ENCODE measurements around the gene VWA3A.
"Not testable (repeated sequence)": the region's sequence is repeated elsewhere in the genome, so short reads cannot be mapped to it uniquely, and the experiment has no call there.

The VWA3A gene

DNA sequence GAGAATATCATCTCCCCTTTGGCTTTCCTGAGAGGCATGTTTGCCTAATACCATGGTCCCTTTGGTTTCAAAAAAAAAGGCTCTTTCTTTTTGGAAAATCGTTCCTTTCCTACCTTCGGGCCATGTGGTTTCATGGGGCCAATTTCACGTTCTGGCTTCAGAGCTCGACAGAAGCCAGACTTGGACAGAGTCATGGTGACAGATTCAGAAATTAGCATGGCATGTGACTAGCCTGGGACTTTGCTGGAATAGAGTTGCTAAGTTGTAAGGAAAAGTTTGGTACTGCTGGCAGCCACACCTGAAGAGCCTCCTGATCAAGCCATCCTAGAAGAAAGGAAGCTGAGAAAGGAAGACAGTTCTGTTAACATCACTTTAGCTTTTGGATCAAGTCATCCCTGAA lies 2.4 kb upstream of the VWA3A start:
- DNase-seq (ENCODE audit: low read depth) = no peak

GRCh38 chr16:22091721-22092120 lies 620 bp upstream of the VWA3A start:
- DNase-seq (ENCODE audit: low read depth) = peak; percentile 9

- DNase-seq (ENCODE audit: low read depth) = no peak
Measured at GRCh38 chr16:22093331-22093730, 990 bp downstream of the VWA3A start.

DNA sequence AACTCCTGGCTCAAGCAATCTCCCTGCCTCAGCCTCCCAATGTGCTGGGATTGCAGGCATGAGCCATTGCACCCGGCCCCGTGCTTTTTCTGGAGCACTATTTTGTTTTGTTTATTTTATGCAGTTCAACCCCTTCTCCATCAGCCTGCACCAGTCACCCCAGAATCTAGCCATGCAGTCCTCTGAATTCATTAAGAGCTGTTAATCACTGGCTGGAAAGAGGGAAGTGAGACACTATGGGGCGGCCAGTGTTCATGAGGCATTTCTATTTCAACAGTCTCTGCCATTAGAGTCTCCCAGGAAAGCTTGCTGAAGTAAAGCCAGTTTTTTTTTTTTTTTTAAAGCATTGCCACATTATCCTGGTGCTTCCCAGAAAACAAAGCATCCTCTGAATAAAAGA lies 1.7 kb downstream of the VWA3A start:
- DNase-seq (ENCODE audit: low read depth) = no peak

DNA sequence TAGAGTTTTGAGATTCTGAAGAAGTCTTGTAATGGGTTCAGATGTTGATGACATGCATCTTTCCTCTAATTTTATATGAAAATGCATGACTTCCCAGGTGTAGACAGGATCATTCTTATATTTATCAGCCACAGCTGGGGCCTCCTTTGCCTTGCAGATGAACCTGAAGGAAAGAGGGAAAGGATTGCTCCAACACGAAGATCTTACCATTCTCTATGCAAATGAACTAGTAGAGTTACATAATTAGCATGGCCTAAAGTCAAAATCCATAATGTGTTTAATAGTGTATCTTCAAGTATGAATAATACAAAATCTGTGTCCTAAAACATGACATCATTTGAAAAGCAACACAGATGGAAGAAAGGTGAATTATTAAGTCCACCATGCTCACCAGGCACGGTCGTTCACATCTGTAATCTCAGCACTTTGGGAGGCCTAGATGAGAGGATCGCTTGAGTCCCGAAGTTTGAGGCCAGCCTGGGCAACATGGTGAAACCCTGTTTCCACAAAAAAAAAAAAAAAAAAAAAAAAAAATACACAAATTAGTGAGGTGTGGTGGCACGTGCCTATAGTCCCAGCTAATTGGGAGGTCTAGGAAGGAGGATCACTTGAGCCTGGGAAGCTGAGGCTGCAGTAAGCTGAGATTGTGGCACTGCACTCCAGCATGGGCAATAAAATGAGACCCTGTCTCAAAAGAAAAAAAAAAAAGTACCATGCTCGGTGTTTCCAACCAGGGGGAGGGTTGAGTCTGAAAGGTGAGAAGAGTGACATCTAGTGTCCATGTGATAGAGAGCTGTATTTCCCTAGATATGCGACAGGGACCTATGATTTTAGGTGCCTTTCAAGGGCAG lies 6.3 kb downstream of the VWA3A start:
- peak; percentile 65 for DNase-seq (ENCODE audit: low read depth)

DNA sequence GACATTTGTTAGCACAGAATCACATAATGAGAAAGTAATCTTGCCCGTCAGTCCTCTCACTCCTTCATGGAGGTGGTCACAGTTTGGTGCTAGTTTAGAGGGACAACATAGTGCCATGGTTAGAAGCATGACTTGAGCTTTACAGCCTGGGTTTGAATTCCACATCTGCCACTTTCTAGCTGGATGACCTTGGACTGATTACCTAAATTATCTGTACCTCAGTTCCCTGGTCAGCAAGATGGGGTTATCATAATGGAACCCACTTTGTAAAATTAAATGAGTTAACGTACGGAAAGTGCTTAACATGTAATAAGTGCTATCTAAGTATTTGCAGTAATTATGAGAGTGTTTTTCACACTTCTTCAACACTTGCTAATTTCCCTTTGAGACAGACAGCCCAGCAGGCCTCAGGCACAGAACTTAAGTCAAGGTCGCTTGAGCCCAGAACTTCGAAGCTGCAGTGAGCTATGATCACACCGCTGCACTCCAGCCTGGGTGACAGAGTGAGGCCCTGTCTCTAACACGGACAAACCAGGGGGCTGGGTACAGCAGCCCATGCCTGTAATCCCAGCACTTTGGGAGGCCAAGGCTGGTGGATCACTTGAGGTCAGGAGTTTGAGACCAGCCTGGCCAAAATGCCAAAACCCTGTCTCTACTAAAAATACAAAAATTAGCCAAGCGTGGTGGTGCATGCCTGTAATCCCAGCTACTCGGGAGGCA lies 7.1 kb downstream of the VWA3A start:
- DNase-seq (ENCODE audit: low read depth) = no peak

- DNase-seq (ENCODE audit: low read depth) = no peak
Measured at GRCh38 chr16:22103441-22103840, 11.1 kb downstream of the VWA3A start.

DNA sequence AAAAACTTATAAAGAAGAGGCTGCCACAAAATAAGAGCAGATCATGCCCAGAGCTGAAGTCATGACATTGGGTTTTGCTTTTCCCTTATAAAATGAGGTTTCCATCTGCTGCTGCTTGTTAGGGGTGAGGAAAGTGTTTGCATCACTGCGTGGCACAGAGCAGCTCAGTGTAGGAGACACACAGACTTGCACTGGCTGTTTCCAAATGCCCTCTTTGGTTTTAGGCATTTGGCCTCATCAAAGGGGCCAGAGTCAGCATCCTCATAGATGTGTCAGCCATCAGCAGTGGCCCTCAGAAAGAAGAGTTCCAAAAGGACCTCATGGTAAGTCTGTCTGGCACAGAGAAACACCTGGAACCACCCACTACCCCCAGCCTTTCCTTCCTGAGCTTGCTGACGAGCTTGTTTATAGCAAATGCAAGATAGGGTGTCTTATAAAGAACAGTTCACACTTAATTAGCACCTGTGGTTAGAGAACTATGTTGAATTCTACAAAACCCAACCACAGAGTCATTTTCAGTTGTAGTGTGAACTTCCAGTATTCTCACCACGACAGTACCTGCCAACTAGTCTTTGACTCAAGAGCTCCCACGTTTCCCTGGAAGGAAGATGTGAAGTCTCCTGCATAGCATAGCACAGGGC lies 17.0 kb downstream of the VWA3A start:
- no peak for DNase-seq (ENCODE audit: low read depth)

- not testable (repeated sequence) for DNase-seq (ENCODE audit: low read depth)
Measured at GRCh38 chr16:22111629-22112028, 19.3 kb downstream of the VWA3A start.

DNA sequence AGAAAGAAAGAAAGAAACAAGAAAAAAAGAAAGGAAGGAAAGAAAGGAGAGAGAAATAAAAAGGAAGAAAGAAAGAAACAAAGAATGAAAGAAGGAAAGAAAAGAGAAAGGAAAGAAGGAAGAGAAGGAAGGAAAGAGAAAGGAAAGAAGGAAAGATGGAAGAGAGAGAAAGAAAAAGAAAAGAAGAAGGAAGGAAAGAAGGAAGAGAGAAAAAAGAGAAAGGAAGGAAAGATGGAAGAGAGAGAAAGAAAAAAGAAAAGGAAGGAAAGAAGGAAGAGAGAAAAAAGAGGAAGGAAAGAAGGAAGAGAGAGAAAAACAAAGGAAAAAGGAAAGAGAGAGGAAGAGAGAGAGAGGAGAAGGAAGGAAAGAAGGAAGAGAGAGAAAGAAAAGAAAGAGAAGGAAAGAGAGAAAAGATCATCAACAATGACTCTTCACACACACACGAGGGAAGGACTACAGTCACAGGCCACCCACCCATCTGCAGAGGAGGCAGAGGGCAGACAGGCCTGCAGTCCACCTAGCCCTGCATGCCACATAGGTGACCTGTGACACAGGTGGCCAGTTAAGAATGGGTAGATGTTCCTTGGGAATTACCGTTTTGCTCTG lies 23.9 kb downstream of the VWA3A start:
- DNase-seq (ENCODE audit: low read depth) = no peak

DNA sequence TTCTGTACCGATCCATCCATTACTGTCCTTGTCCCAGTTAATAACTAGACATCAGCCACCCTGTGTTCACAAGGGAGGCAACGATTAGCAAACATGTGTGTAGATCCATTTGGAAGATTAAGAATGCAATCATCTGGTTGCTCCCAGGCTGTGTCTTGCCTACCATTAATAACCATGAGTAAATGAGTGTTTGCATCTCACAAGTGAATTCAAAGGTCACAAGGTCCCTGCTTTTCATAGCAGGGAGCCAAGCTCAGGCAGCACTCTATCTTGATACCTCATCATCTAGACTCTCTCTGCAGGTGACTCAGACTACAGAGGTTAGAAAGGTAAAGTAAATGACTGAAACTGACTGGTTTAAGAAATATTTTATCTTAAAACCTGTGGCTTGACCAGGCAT lies 25.3 kb downstream of the VWA3A start:
- DNase-seq (ENCODE audit: low read depth) = no peak

DNA sequence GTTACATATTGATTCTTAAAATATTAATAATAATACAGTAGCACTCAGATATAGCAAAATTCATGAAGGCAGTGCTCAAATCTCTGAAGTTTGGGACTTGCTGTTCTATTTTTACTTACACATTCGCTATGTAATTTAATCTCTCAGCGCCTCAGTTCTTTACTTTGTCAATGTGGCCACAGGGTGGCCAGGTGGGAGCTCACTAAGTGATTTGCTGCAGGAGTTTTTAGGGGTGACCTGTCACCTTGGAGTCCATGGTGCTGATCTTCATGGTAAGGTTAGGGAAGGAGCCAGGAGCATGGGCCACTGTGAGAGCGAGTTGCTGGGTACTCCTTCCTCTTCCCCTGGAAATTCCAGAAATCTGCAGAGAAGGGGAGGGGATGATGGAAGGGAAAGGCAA lies 28.1 kb downstream of the VWA3A start:
- DNase-seq (ENCODE audit: low read depth) = no peak

GRCh38 chr16:22122239-22122638 lies 29.9 kb downstream of the VWA3A start:
- DNase-seq (ENCODE audit: low read depth) = no peak

GRCh38 chr16:22123146-22123545 lies 30.8 kb downstream of the VWA3A start:
- DNase-seq (ENCODE audit: low read depth) = no peak

GRCh38 chr16:22123759-22124490 lies 31.6 kb downstream of the VWA3A start:
- DNase-seq (ENCODE audit: low read depth) = no peak

DNA sequence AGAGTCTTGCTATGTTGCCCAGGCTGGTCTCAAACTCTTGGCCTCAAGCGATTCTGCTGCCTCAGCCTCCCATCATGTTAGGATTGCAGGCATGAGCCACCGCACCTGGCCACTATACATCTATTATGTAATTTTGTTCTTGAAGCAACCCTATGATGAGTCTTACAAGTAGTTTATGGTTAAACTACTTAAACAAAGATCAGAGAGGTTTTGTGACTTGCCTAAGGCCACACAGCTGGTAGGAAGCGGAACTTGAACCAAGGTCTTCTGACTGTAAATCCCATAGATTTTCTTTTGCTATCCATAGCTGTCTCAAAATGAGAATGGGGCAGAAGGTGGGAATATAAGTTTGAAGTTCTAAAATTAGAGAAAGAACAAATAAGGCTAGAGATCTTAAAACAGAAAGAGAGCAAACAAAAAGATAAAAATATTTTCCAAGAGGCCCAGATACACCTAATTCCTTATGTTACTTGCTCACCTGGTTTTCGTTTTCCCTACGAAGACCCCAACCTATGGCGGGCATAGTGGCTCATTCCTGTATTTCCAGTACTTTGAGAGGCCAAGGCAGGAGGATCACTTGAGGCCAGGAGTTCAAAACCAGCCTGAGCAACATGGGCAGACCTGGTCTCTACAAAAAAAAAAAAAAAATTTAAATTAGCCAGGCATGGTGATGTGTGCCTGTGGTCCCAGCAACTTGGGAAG lies 32.4 kb downstream of the VWA3A start:
- no peak for DNase-seq (ENCODE audit: low read depth)

- no peak for DNase-seq (ENCODE audit: low read depth)
Measured at GRCh38 chr16:22126037-22126558, 33.8 kb downstream of the VWA3A start.

DNA sequence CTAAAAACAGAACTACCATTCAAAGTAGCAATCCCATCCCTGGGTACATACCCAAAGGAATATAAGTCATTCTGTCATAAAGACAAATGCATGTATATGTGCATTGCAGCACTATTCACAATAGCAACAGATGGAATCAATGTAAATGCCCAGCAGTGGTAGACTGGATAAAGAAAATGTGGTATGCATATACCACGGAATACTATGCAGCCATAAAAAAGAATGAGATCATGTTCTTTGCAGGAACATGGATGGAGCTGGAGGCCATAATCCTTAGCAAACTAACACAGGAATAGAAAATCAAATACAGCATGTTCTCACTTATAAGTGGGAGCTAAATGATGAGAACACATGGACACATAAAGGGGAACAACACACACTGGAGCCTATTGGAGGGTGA lies 36.2 kb downstream of the VWA3A start:
- not testable (repeated sequence) for DNase-seq (ENCODE audit: low read depth)

GRCh38 chr16:22130528-22130927 lies 38.2 kb downstream of the VWA3A start:
- DNase-seq (ENCODE audit: low read depth) = no peak

DNA sequence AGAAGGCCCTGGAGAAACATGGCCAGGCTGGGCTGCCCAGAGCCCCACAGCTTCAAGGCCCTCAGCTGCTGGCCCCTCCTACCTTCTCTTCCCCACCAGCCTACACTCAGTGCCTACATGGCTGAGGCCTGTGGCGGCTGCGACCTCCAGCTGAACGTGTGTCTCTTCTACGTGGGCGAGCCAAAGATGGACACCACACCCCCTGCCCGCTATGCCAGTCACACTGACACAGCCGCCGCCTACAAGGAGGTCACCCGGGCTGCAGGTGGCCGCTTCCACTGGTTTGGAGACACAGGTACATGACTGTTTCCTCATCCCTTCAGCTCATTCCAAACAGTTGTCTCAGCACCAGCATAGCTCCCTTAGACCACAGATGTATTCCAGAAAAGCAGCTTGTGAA lies 40.5 kb downstream of the VWA3A start:
- no peak for DNase-seq (ENCODE audit: low read depth)

GRCh38 chr16:22138482-22138881 lies 46.1 kb downstream of the VWA3A start:
- no peak for DNase-seq (ENCODE audit: low read depth)
